Body of pancreas (tissue), 4 donors: Measurements from ENCODE around the gene CLDN34.

Source experiments
- CTCF ChIP-seq, 7 experiments: fragments of 450-650 bp in 4 of 7; fragments of 200-600 bp in 3 of 7; sonication (generic) in 3 of 7; IDR thresholded peaks; one replicate each; pipeline ENCODE4 v1.5.1; 2016 to 2019; ENCODE audit warnings: antibody characterized with exemption in 7 of 7
- POLR2A ChIP-seq, 3 donors: fragments of 450-650 bp; IDR thresholded peaks; one replicate each; pipeline ENCODE4 v1.6.1; 2016; ENCODE audit warnings: antibody characterized with exemption in 3 of 3, mild to moderate bottlenecking in 2 of 3

GRCh38 chrX:10001496-10001895 lies 34.3 kb downstream of the CLDN34 start:
- no peak for TF ChIP-seq CTCF (IDR thresholded peaks at IDR 0.05)
- TF ChIP-seq POLR2A (IDR thresholded peaks at IDR 0.05): no peak
